CD8-positive, alpha-beta memory T cell (primary cell): ENCODE results near the gene OR6P1. TPM values are rescaled to one million over a fixed set of nuclear protein-coding genes. Genes with fewer than 3 reads are reported as not detected.

ENCODE experiments used
- polyA plus RNA-seq: library from polyadenylated mRNA; unstranded; fragments of 300-500 nt; fragmentation: Illumina TruSeq; gene quantifications from one replicate; pipeline ENCODE4 v1.2.3, GENCODE V29; 2021
- total RNA-seq, 2 experiments: library from RNA; stranded (reverse); gene quantifications; one replicate each; pipeline ENCODE4 v1.2.3, GENCODE V29; 2021

OR6P1 gene
- total and polyA plus RNA-seq, 3 experiments from 2014 or later, result not detected

Other genes with a start within 250 kb of the OR6P1 start
- not detected for gene CD1B, start 239.0 kb downstream of the OR6P1 start, total RNA-seq
- not detected for gene CD1B, start 239.0 kb downstream of the OR6P1 start, polyA plus RNA-seq
- not detected for gene CD1E, start 216.7 kb downstream of the OR6P1 start, total RNA-seq
- gene CD1E, start 216.7 kb downstream of the OR6P1 start, polyA plus RNA-seq, result not detected
- gene OR10T2, start 171.1 kb downstream of the OR6P1 start, total RNA-seq, result not detected
- gene OR10T2, start 171.1 kb downstream of the OR6P1 start, polyA plus RNA-seq, result not detected
- not detected for gene OR10K2, start 144.3 kb downstream of the OR6P1 start, total RNA-seq
- not detected for gene OR10K2, start 144.3 kb downstream of the OR6P1 start, polyA plus RNA-seq
- gene OR10K1, start 108.7 kb downstream of the OR6P1 start, total RNA-seq, result not detected
- gene OR10K1, start 108.7 kb downstream of the OR6P1 start, polyA plus RNA-seq, result not detected
- not detected for gene OR10R2, start 98.4 kb downstream of the OR6P1 start, total RNA-seq
- not detected for gene OR10R2, start 98.4 kb downstream of the OR6P1 start, polyA plus RNA-seq
- gene OR6Y1, start 16.2 kb downstream of the OR6P1 start, total RNA-seq, result not detected
- not detected for gene OR6Y1, start 16.2 kb downstream of the OR6P1 start, polyA plus RNA-seq
- not detected for gene OR10X1, start 9.3 kb upstream of the OR6P1 start, total RNA-seq
- not detected for gene OR10X1, start 9.3 kb upstream of the OR6P1 start, polyA plus RNA-seq
- gene OR10Z1, start 34.7 kb upstream of the OR6P1 start, total RNA-seq, result not detected
- gene OR10Z1, start 34.7 kb upstream of the OR6P1 start, polyA plus RNA-seq, result not detected
- not detected for gene SPTA1, start 116.1 kb upstream of the OR6P1 start, total RNA-seq
- not detected for gene SPTA1, start 116.1 kb upstream of the OR6P1 start, polyA plus RNA-seq
- not detected for gene OR6K2, start 130.1 kb upstream of the OR6P1 start, total RNA-seq
- gene OR6K2, start 130.1 kb upstream of the OR6P1 start, polyA plus RNA-seq, result not detected
- gene OR6K3, start 150.1 kb upstream of the OR6P1 start, total RNA-seq, result not detected
- gene OR6K3, start 150.1 kb upstream of the OR6P1 start, polyA plus RNA-seq, result not detected
- not detected for gene OR6K6, start 184.1 kb upstream of the OR6P1 start, total RNA-seq
- not detected for gene OR6K6, start 184.1 kb upstream of the OR6P1 start, polyA plus RNA-seq
- gene OR6N1, start 201.6 kb upstream of the OR6P1 start, total RNA-seq, result not detected
- not detected for gene OR6N1, start 201.6 kb upstream of the OR6P1 start, polyA plus RNA-seq
- gene OR6N2, start 210.6 kb upstream of the OR6P1 start, total RNA-seq, result not detected
- gene OR6N2, start 210.6 kb upstream of the OR6P1 start, polyA plus RNA-seq, result not detected